HFF-Myc (cell line): ENCODE measurements around the gene FN3KRP.

Experiments used
- DNase-seq: peaks from one replicate; pipeline ENCODE4 v3.0.0-alpha.2; 2011; ENCODE audit warnings: low read depth; ENCODE audit errors: extremely low read depth
- H3K4me3 ChIP-seq: replicated peaks from 2 replicates; pipeline ENCODE4 v1.5.1; 2011; ENCODE audit warnings: low read depth, mild to moderate bottlenecking, control low read depth, low read length
- TF ChIP-seq, protein P1 (sequence below): IDR thresholded peaks from 2 replicates; pipeline ENCODE4 v1.5.1; 2012; ENCODE audit warnings: mild to moderate bottlenecking, low read depth, low read length, control low read depth; ENCODE audit errors: missing control alignments

FN3KRP gene

DNA sequence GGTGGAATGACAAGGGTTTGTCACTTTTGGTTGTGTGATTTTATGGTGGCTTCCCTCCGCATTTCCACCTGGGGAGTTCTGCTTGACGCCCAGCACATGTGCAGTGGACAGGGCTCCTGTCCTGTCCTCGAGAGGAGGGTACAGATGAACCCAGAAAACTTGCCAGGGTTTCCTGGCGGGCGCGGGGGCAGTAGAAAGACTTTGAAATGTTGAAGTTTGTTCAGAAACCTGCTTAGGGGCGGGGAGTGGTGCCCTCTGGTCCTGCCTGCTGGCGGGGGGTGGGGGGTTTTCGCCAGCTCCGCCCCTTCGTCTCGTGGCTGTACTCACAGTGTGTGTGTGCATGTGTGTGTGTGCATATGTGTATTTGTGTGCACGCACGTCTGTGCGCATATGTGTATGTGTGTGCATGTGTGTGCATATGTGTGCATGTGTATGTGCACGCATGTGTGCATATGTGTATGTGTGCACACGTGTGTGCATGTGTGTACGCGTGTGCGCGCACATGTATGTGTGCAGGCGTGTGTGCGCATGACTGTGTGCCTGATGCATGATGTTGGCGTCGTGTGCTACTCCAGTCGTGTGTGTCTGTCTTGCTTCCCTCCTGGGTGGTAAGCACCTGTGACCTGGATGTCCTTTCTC is 6.8 kb downstream of the FN3KRP start:
- H3K4me3 ChIP-seq = no peak overlapping the region
- TF ChIP-seq, protein P1, sequence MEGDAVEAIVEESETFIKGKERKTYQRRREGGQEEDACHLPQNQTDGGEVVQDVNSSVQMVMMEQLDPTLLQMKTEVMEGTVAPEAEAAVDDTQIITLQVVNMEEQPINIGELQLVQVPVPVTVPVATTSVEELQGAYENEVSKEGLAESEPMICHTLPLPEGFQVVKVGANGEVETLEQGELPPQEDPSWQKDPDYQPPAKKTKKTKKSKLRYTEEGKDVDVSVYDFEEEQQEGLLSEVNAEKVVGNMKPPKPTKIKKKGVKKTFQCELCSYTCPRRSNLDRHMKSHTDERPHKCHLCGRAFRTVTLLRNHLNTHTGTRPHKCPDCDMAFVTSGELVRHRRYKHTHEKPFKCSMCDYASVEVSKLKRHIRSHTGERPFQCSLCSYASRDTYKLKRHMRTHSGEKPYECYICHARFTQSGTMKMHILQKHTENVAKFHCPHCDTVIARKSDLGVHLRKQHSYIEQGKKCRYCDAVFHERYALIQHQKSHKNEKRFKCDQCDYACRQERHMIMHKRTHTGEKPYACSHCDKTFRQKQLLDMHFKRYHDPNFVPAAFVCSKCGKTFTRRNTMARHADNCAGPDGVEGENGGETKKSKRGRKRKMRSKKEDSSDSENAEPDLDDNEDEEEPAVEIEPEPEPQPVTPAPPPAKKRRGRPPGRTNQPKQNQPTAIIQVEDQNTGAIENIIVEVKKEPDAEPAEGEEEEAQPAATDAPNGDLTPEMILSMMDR = no peak
- no peak for DNase-seq

GRCh38 chr17:82726427-82726826 is 9.9 kb downstream of the FN3KRP start:
- TF ChIP-seq, protein P1 = no peak
- H3K4me3 ChIP-seq = no peak overlapping the region
- no peak for DNase-seq

GRCh38 chr17:82729479-82730260 is 13.2 kb downstream of the FN3KRP start:
- DNase-seq = no peak
- H3K4me3 ChIP-seq = no peak overlapping the region
- TF ChIP-seq, protein P1 = no peak

DNA sequence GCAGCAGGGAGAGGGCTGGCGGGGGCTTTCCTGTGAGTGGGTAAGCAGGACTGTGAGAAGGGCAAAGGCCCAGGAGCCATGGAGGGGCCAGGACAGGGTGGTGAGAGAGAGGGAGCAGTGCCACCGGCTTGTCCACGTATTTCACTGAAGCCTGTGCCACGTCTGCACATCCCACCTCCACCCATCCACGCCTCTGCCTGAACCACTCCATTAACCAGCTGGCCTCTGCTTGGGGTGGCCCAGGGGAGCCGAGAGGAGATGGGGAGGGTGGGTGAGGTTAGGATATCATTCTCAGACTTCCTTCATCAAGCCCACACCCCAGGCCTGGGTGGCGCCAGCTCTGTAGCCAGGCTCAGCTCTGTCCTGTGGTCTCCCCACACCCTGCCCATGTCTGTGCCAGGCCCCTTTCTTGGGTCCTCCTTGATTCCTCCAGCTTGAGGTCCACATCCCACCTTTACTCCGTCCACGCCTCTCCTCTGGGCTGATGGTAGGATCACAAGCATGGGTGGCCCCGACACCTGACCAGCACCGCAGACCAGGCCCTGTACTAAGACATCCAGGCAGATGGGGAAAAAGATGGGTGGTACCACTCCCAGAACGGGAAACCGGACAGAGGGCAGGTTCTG is 15.7 kb downstream of the FN3KRP start:
- TF ChIP-seq, protein P1 = no peak
- no peak overlapping the region for H3K4me3 ChIP-seq
- no peak for DNase-seq

GRCh38 chr17:82734987-82735866 is 18.7 kb downstream of the FN3KRP start, which contains the start of gene FN3K:
FN3K (plus strand) TSS chr17:82735615; CDS start chr17:82735637, 22 bp downstream.
- DNase-seq = no peak
- TF ChIP-seq, protein P1 = no peak
- peak within 1 kb of the TSS; percentile 49 for H3K4me3 ChIP-seq

- no peak for DNase-seq
- H3K4me3 ChIP-seq = no peak overlapping the region
- TF ChIP-seq, protein P1 = no peak
These were observed 20.1 kb downstream of the FN3KRP start for GRCh38 chr17:82736511-82737185.
